ENCODE data around the gene WNK2. TPM values are rescaled to one million over a fixed set of nuclear protein-coding genes. Genes with fewer than 3 reads are reported as not detected.

The WNK2 gene
- total RNA-seq, 1 experiment from 2014 or later: 69.4 TPM

GRCh38 chr9:93301911-93302541, 118.1 kb downstream of the WNK2 start:
- H3K27me3 Mint-ChIP-seq (ENCODE audit: low read depth): no peaks in the 10 kb centered on the region

More at GRCh38 chr9:93301911-93302541, 118.1 kb downstream of the WNK2 start:
- Histone ChIP-seq H3K4ac (ENCODE audit: low read depth, low read length) (no peak overlapping the region), H2AFZ (ENCODE audit: low read length) (no peak overlapping the region), H4K5ac (ENCODE audit: insufficient read length, low read depth, low read length) (no peak overlapping the region), H3K79me1 (ENCODE audit: insufficient read depth, low read depth, low read length, poor library complexity, severe bottlenecking) (no peaks in the 10 kb centered on the region), H3K14ac (ENCODE audit: insufficient read depth, low read length) (no peak overlapping the region), H3K9me3 (ENCODE audit: control insufficient read depth, low read depth, low read length) (no peaks in the 10 kb centered on the region), H3K27ac (ENCODE audit: insufficient read length, low read depth, low read length) (no peak overlapping the region), H4K91ac (ENCODE audit: insufficient read length, low read depth, low read length) (no peak overlapping the region), H4K8ac (replicated peaks; ENCODE audit: insufficient read length, low read depth, low read length) (no peak overlapping the region), H4K20me1 (ENCODE audit: control insufficient read depth, insufficient read depth, insufficient read length) (no peaks in the 10 kb centered on the region), H3K79me2 (ENCODE audit: insufficient read depth, low read length) (no peaks in the 10 kb centered on the region), H3K23me2 (ENCODE audit: insufficient read length, low read depth, low read length, poor library complexity, severe bottlenecking) (no peaks in the 10 kb centered on the region), H2BK5ac (ENCODE audit: insufficient read length, low read length) (no peak overlapping the region), H2BK12ac (ENCODE audit: insufficient read length, low read depth, low read length) (no peak overlapping the region), H3K18ac (ENCODE audit: insufficient read length, low read depth, low read length) (no peak overlapping the region), H3K9ac (ENCODE audit: extremely low read depth, insufficient read length, low read length) (no peak overlapping the region), H2BK15ac (ENCODE audit: low read depth, low read length) (no peak overlapping the region), H3T11ph (ENCODE audit: low read length) (no peak overlapping the region), H3K4me2 (ENCODE audit: insufficient read depth, insufficient read length, low read length) (no peak overlapping the region), H3K4me1 (ENCODE audit: insufficient read depth, low read length) (no peaks in the 10 kb centered on the region), H3K56ac (ENCODE audit: insufficient read length, low read depth, low read length) (no peak overlapping the region), H2BK120ac (ENCODE audit: low read depth, low read length, poor library complexity, severe bottlenecking) (no peak overlapping the region), H2AK5ac (ENCODE audit: insufficient read length, low read length) (no peak overlapping the region), H2BK20ac (ENCODE audit: low read depth, low read length, poor library complexity, severe bottlenecking) (no peak overlapping the region), H3K27me3 (ENCODE audit: insufficient read depth, low read length) (no peaks in the 10 kb centered on the region), H3K23ac (ENCODE audit: insufficient read length, low read depth, low read length) (no peak overlapping the region)
- no CpG with 5 or more reads among the region's 16 CpGs for WGBS (ENCODE audit: extremely low coverage, insufficient read length, low lambda C conversion rate)
- Mint-ChIP-seq H3K4me3 (peak overlapping the region in 1 of 2 experiments; percentile 17; a peak in 2 of 5 replicates), H3K27ac (peak overlapping the region in 1 of 3 experiments; percentile 44; a peak in 2 of 7 replicates), H3K9me3 (no peaks in the 10 kb centered on the region), H3K36me3 (ENCODE audit: insufficient read depth in 1 of 3, low read depth in 3 of 3) (peaks cover 0 to 5% (median 4%) of the 10 kb centered on the region in 3 experiments; a peak in 5 of 7 replicates), H3K4me1 (peaks cover 8 to 21% of the 10 kb centered on the region in 2 experiments)
- no peak for TF ChIP-seq CTCF (conservative IDR thresholded peaks at IDR 0.05)
- peak; percentile 30 for DNase-seq

Data from H9 (cell line).